Measurements from ENCODE around the gene FAM184A. TPM values are rescaled to one million over a fixed set of nuclear protein-coding genes. Genes with fewer than 3 reads are reported as not detected.

The FAM184A gene
- total and polyA plus RNA-seq, 10 of the 15 experiments (the other 5 are each of a cell fraction or from before 2014, with no cell fraction given), result 0.15 to 0.23 TPM; not detected in 8

DNA sequence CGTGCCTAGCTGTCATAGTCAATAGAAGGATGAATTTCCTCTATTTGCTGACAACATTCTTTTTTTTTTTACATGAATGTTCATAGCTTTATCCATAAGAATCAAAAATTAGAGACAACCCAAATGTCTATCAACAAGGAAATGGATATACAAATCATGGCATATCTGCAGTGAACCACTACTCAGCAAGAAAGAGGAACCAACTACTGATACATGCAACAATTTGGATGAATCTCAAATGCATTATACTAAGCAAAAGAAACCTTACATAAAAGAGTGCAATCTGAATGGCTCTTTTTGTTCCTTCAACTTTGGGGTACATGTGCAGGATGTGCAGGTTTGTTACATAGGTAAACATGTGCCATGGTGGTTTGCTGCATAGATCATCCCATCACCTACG lies 125.8 kb downstream of the FAM184A start (continued):
- TF ChIP-seq EGR1 (IDR thresholded peaks at IDR 0.05; ENCODE audit: borderline replicate concordance in 1 of 2, low read depth in 2 of 2, low read length in 2 of 2), result no peak
- no peak for TF ChIP-seq RCOR1 (conservative IDR thresholded peaks at IDR 0.05; ENCODE audit: low read depth, low read length)
- TF ChIP-seq, protein P1, sequence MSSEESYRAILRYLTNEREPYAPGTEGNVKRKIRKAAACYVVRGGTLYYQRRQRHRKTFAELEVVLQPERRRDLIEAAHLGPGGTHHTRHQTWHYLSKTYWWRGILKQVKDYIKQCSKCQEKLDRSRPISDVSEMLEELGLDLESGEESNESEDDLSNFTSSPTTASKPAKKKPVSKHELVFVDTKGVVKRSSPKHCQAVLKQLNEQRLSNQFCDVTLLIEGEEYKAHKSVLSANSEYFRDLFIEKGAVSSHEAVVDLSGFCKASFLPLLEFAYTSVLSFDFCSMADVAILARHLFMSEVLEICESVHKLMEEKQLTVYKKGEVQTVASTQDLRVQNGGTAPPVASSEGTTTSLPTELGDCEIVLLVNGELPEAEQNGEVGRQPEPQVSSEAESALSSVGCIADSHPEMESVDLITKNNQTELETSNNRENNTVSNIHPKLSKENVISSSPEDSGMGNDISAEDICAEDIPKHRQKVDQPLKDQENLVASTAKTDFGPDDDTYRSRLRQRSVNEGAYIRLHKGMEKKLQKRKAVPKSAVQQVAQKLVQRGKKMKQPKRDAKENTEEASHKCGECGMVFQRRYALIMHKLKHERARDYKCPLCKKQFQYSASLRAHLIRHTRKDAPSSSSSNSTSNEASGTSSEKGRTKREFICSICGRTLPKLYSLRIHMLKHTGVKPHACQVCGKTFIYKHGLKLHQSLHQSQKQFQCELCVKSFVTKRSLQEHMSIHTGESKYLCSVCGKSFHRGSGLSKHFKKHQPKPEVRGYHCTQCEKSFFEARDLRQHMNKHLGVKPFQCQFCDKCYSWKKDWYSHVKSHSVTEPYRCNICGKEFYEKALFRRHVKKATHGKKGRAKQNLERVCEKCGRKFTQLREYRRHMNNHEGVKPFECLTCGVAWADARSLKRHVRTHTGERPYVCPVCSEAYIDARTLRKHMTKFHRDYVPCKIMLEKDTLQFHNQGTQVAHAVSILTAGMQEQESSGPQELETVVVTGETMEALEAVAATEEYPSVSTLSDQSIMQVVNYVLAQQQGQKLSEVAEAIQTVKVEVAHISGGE (CRISPR knock-in tag; IDR thresholded peaks at IDR 0.05), result no peak
- no peak for TF ChIP-seq ZNF24 (IDR thresholded peaks at IDR 0.05)
- TF ChIP-seq LARP7 (IDR thresholded peaks at IDR 0.05), result no peak
- no peak for TF ChIP-seq NFYA (IDR thresholded peaks at IDR 0.05; ENCODE audit: borderline replicate concordance, low read depth, low read length)
- TF ChIP-seq SMAD5 (IDR thresholded peaks at IDR 0.05; ENCODE audit: low read depth), result no peak
- TF ChIP-seq, protein P2, sequence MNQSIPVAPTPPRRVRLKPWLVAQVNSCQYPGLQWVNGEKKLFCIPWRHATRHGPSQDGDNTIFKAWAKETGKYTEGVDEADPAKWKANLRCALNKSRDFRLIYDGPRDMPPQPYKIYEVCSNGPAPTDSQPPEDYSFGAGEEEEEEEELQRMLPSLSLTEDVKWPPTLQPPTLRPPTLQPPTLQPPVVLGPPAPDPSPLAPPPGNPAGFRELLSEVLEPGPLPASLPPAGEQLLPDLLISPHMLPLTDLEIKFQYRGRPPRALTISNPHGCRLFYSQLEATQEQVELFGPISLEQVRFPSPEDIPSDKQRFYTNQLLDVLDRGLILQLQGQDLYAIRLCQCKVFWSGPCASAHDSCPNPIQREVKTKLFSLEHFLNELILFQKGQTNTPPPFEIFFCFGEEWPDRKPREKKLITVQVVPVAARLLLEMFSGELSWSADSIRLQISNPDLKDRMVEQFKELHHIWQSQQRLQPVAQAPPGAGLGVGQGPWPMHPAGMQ (IDR thresholded peaks at IDR 0.05; ENCODE audit: borderline replicate concordance), result no peak
- no peak for TF ChIP-seq TBL1XR1 (IDR thresholded peaks at IDR 0.05; ENCODE audit: low read depth, low read length)

DNA sequence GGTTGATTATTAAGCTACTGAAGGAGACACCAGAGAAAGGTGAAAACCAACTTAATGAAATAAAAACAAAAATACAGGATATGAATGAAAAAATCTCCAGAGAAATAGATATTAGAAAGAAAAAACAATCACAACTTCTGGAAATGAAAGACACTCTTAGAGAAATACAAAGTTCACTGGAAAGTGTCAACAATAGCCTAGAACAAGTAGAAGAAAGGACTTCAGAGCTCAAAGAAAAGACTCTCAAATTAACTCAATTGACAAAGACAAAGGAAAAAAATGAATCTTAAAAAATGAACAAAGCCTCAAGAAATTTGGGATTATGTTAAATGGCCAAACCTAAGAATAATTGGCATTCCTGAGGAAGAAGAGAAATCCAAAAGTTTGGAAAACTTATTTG lies 133.2 kb downstream of the FAM184A start:
- FAIRE-seq, result no peak
- TF ChIP-seq, protein P3, sequence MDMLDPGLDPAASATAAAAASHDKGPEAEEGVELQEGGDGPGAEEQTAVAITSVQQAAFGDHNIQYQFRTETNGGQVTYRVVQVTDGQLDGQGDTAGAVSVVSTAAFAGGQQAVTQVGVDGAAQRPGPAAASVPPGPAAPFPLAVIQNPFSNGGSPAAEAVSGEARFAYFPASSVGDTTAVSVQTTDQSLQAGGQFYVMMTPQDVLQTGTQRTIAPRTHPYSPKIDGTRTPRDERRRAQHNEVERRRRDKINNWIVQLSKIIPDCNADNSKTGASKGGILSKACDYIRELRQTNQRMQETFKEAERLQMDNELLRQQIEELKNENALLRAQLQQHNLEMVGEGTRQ (IDR thresholded peaks at IDR 0.05; ENCODE audit: borderline replicate concordance, low read depth, low read length), result no peak
- TF ChIP-seq RUNX3 (IDR thresholded peaks at IDR 0.05; ENCODE audit: low read length), result no peak
- no peak for TF ChIP-seq ASH2L (IDR thresholded peaks at IDR 0.05; ENCODE audit: borderline replicate concordance, low read depth)
- no peak for TF ChIP-seq YY1 (IDR thresholded peaks at IDR 0.05; ENCODE audit: low read depth, low read length)
- TF ChIP-seq CHD4 (IDR thresholded peaks at IDR 0.05), result no peak
- no peak for TF ChIP-seq SREBF1 (IDR thresholded peaks at IDR 0.05; ENCODE audit: low read length)
- TF ChIP-seq ZZZ3 (IDR thresholded peaks at IDR 0.05; ENCODE audit: control insufficient read depth, insufficient read length, low read depth), result no peak

More for the DNA sequence above, 133.2 kb downstream of the FAM184A start:
- RAD21 ChIA-PET (ENCODE audit: unreplicated experiment), result no interaction called here
- DNase-seq (ENCODE audit: low read depth, low spot score) (no peak), ATAC-seq (no peak)
- Histone ChIP-seq H3K27me3 (replicated peaks in 1 of 2; ENCODE audit: control insufficient read depth in 2 of 2, insufficient read depth in 2 of 2, low read length in 1 of 2) (no peaks in the 10 kb centered on the region), H4K20me1 (ENCODE audit: control insufficient read depth, insufficient read depth) (no peaks in the 10 kb centered on the region), H3K79me2 (ENCODE audit: control insufficient read depth, insufficient read depth, low read length) (no peaks in the 10 kb centered on the region), H3K36me3 (ENCODE audit: control insufficient read depth in 2 of 2, insufficient read depth in 2 of 2, low read length in 1 of 2) (no peaks in the 10 kb centered on the region), H3K4me2 (ENCODE audit: control insufficient read depth, insufficient read depth) (no peak overlapping the region), H3K4me3 (no peak overlapping the region), H3K27ac (ENCODE audit: control insufficient read depth, insufficient read depth) (no peak overlapping the region), H3K9me3 (replicated peaks; ENCODE audit: control insufficient read depth, insufficient read depth, low read length) (peaks cover 2% of the 10 kb centered on the region; the same call in 2 of the 3 replicates), H3K9ac (ENCODE audit: control insufficient read depth, insufficient read depth, low read length) (no peak overlapping the region), H3K4me1 (ENCODE audit: control insufficient read depth, insufficient read depth, low read length) (no peaks in the 10 kb centered on the region), H2AFZ (ENCODE audit: control insufficient read depth, low read depth, low read length) (no peak overlapping the region)
- CTCF ChIA-PET, result interaction anchor here (1.5 kb wide), 1 partner anchor 48 kb away, joined by 4 read pairs; no protein-coding TSS in a partner anchor
- BruUV-seq (replicated peaks), result no TSS peak
- intact Hi-C loops (cut with micrococcal nuclease; ENCODE audit: unreplicated experiment), result no loop called here
- in situ Hi-C loops (cut with MboI), result no loop called here
- SMC1A ChIA-PET (ENCODE audit: uncharacterized antibody, unreplicated experiment), result interaction anchor here (1.5 kb wide), 1 partner anchor 48 kb away, joined by 3 read pairs; no protein-coding TSS in a partner anchor
- POLR2A ChIA-PET, result no interaction called here

All from GM12878 (cell line).